WTC11 (cell line): ENCODE results near the gene ASB2.

Source experiments
- ATF1 ChIP-seq: sonication (generic); formaldehyde crosslinking; IDR thresholded peaks from 2 replicates; pipeline ENCODE4 v1.8.1; 2023; ENCODE audit warnings: mild to moderate bottlenecking, moderate library complexity, missing genetic modification reagents
- CREM ChIP-seq: sonication (generic); formaldehyde crosslinking; IDR thresholded peaks from 2 replicates; pipeline ENCODE4 v1.8.1; 2022; ENCODE audit warnings: mild to moderate bottlenecking, missing genetic modification reagents, moderate library complexity
- FOXJ3 ChIP-seq: sonication (generic); formaldehyde crosslinking; IDR thresholded peaks from 2 replicates; pipeline ENCODE4 v1.9.0; 2021; ENCODE audit warnings: missing genetic modification reagents, mild to moderate bottlenecking, borderline replicate concordance
- IRF2 ChIP-seq: sonication (generic); formaldehyde crosslinking; IDR thresholded peaks from 2 replicates; pipeline ENCODE4 v1.8.0; 2022; ENCODE audit warnings: low read depth, missing genetic modification reagents, borderline replicate concordance
- NFE2L1 ChIP-seq: sonication (generic); formaldehyde crosslinking; IDR thresholded peaks from 2 replicates; pipeline ENCODE4 v1.8.1; 2023; ENCODE audit warnings: missing genetic modification reagents
- NR2C2 ChIP-seq: sonication (generic); formaldehyde crosslinking; IDR thresholded peaks from 2 replicates; pipeline ENCODE4 v1.8.0; 2022; ENCODE audit warnings: mild to moderate bottlenecking, missing genetic modification reagents
- SMAD4 ChIP-seq: sonication (generic); formaldehyde crosslinking; IDR thresholded peaks from 2 replicates; pipeline ENCODE4 v1.8.0; 2022; ENCODE audit warnings: mild to moderate bottlenecking, missing genetic modification reagents
- TF ChIP-seq, protein P1 (sequence below): fragments of 200-600 bp; IDR thresholded peaks from 2 replicates; pipeline ENCODE4 v1.8.0; 2022; ENCODE audit warnings: antibody characterized with exemption
- TF ChIP-seq, protein P2 (sequence below): sonication (generic); formaldehyde crosslinking; IDR thresholded peaks from 2 replicates; pipeline ENCODE4 v1.8.0; 2022; ENCODE audit warnings: mild to moderate bottlenecking, missing genetic modification reagents
- TF ChIP-seq, protein P3 (sequence below): sonication (generic); formaldehyde crosslinking; IDR thresholded peaks from 2 replicates; pipeline ENCODE4 v1.8.1; 2022; ENCODE audit warnings: low read depth, missing genetic modification reagents, borderline replicate concordance
- TF ChIP-seq, protein P4 (sequence below): sonication (generic); formaldehyde crosslinking; IDR thresholded peaks from 2 replicates; pipeline ENCODE4 v1.8.1; 2023; ENCODE audit warnings: mild to moderate bottlenecking, missing genetic modification reagents, moderate library complexity
- TF ChIP-seq, protein P5 (sequence below): sonication (generic); formaldehyde crosslinking; conservative IDR thresholded peaks from 2 replicates; pipeline ENCODE4 v1.8.1; 2022; ENCODE audit warnings: mild to moderate bottlenecking, missing genetic modification reagents
- TF ChIP-seq, protein P6 (sequence below): sonication (generic); formaldehyde crosslinking; IDR thresholded peaks from 2 replicates; pipeline ENCODE4 v1.8.1; 2022; ENCODE audit warnings: missing genetic modification reagents, borderline replicate concordance

DNA sequence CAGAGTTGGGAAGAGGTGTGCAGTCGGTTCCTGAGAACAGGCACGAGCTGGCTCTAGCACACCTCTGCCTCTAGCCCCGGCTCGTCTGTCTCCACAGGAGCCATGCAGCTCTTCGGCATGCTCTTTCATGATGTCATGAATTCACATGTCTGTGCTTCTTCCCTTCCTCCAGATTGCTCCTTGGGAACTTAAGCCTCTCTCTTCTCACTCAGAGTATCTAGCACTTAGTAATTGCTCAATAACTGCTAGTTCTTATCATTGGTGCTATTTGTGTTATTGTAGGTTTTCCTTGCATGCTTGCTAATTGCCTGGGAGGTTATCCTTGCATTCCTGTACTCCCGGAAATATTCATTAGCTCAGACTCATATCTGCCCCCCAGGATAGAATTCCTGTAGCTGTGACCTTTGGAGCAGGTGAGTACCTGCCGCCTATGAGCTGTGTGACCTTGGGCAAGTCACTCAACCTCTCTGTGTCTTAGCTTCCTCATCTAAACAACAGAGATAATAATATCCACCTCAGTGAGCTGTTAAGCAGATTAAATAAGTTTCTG is 29.8 kb downstream of the ASB2 start:
- TF ChIP-seq, protein P1, sequence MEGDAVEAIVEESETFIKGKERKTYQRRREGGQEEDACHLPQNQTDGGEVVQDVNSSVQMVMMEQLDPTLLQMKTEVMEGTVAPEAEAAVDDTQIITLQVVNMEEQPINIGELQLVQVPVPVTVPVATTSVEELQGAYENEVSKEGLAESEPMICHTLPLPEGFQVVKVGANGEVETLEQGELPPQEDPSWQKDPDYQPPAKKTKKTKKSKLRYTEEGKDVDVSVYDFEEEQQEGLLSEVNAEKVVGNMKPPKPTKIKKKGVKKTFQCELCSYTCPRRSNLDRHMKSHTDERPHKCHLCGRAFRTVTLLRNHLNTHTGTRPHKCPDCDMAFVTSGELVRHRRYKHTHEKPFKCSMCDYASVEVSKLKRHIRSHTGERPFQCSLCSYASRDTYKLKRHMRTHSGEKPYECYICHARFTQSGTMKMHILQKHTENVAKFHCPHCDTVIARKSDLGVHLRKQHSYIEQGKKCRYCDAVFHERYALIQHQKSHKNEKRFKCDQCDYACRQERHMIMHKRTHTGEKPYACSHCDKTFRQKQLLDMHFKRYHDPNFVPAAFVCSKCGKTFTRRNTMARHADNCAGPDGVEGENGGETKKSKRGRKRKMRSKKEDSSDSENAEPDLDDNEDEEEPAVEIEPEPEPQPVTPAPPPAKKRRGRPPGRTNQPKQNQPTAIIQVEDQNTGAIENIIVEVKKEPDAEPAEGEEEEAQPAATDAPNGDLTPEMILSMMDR: no peak
- TF ChIP-seq, protein P2, sequence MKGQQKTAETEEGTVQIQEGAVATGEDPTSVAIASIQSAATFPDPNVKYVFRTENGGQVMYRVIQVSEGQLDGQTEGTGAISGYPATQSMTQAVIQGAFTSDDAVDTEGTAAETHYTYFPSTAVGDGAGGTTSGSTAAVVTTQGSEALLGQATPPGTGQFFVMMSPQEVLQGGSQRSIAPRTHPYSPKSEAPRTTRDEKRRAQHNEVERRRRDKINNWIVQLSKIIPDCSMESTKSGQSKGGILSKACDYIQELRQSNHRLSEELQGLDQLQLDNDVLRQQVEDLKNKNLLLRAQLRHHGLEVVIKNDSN (CRISPR knock-in tag): no peak
- TF ChIP-seq CREM (CRISPR knock-in tag) (no peak), SMAD4 (CRISPR knock-in tag) (no peak), NR2C2 (CRISPR knock-in tag) (no peak), ATF1 (CRISPR knock-in tag) (no peak), IRF2 (CRISPR knock-in tag) (no peak), NFE2L1 (CRISPR knock-in tag) (no peak), FOXJ3 (CRISPR knock-in tag) (no peak)
- TF ChIP-seq, protein P3, sequence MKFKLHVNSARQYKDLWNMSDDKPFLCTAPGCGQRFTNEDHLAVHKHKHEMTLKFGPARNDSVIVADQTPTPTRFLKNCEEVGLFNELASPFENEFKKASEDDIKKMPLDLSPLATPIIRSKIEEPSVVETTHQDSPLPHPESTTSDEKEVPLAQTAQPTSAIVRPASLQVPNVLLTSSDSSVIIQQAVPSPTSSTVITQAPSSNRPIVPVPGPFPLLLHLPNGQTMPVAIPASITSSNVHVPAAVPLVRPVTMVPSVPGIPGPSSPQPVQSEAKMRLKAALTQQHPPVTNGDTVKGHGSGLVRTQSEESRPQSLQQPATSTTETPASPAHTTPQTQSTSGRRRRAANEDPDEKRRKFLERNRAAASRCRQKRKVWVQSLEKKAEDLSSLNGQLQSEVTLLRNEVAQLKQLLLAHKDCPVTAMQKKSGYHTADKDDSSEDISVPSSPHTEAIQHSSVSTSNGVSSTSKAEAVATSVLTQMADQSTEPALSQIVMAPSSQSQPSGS (CRISPR knock-in tag): no peak
- TF ChIP-seq, protein P4, sequence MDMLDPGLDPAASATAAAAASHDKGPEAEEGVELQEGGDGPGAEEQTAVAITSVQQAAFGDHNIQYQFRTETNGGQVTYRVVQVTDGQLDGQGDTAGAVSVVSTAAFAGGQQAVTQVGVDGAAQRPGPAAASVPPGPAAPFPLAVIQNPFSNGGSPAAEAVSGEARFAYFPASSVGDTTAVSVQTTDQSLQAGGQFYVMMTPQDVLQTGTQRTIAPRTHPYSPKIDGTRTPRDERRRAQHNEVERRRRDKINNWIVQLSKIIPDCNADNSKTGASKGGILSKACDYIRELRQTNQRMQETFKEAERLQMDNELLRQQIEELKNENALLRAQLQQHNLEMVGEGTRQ (CRISPR knock-in tag): no peak
- TF ChIP-seq, protein P5, sequence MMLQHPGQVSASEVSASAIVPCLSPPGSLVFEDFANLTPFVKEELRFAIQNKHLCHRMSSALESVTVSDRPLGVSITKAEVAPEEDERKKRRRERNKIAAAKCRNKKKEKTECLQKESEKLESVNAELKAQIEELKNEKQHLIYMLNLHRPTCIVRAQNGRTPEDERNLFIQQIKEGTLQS (CRISPR knock-in tag): no peak
- TF ChIP-seq, protein P6, sequence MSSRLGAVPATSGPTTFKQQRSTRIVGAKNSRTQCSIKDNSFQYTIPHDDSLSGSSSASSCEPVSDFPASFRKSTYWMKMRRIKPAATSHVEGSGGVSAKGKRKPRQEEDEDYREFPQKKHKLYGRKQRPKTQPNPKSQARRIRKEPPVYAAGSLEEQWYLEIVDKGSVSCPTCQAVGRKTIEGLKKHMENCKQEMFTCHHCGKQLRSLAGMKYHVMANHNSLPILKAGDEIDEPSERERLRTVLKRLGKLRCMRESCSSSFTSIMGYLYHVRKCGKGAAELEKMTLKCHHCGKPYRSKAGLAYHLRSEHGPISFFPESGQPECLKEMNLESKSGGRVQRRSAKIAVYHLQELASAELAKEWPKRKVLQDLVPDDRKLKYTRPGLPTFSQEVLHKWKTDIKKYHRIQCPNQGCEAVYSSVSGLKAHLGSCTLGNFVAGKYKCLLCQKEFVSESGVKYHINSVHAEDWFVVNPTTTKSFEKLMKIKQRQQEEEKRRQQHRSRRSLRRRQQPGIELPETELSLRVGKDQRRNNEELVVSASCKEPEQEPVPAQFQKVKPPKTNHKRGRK (CRISPR knock-in tag): no peak
